HepG2 (cell line): Measurements from ENCODE around the gene NRN1L. TPM values are rescaled to one million over a fixed set of nuclear protein-coding genes. Genes with fewer than 3 reads are reported as not detected.
A peak's percentile ranks its signal among the peaks of the same experiment; 100 is the strongest.

ENCODE experiments used
- AHR ChIP-seq: IDR thresholded peaks from 2 replicates; pipeline ENCODE4 v1.6.1; 2018; ENCODE audit warnings: missing genetic modification reagents, missing compliant biosample characterization
- BHLHE40 ChIP-seq: IDR thresholded peaks from 2 replicates; pipeline ENCODE4 v1.6.1; 2011; ENCODE audit warnings: low read length, improper control_type of control experiment
- CEBPB ChIP-seq: IDR thresholded peaks from 2 replicates; pipeline ENCODE4 v1.6.1; 2011; ENCODE audit warnings: low read depth, low read length, improper control_type of control experiment, borderline replicate concordance
- LCORL ChIP-seq, 2 experiments: fragments of 450-650 bp in 1 of 2; sonication (generic) in 1 of 2; formaldehyde crosslinking in 1 of 2; IDR thresholded peaks; 2 replicates each; pipeline versions ENCODE4 v1.5.0 to v1.6.1; 2017 to 2020; ENCODE audit warnings: antibody characterized with exemption in 1 of 2, missing genetic modification reagents in 1 of 2
- MAF1 ChIP-seq: sonication (generic); formaldehyde crosslinking; IDR thresholded peaks from 2 replicates; pipeline ENCODE4 v1.5.0; 2020; ENCODE audit warnings: missing genetic modification reagents, borderline replicate concordance
- ONECUT2 ChIP-seq: sonication (generic); formaldehyde crosslinking; IDR thresholded peaks from 2 replicates; pipeline ENCODE4 v1.4.0; 2020; ENCODE audit warnings: missing genetic modification reagents
- PHF21A ChIP-seq: sonication (generic); formaldehyde crosslinking; IDR thresholded peaks from 2 replicates; pipeline ENCODE4 v1.5.0; 2020; ENCODE audit warnings: mild to moderate bottlenecking, missing genetic modification reagents
- RAD21 ChIP-seq: fragments of 450-650 bp; formaldehyde crosslinking; IDR thresholded peaks from 2 replicates; pipeline ENCODE4 v1.5.0; 2020; ENCODE audit warnings: mild to moderate bottlenecking
- SRSF4 ChIP-seq: fragments of 200-400 bp; formaldehyde crosslinking; IDR thresholded peaks from one replicate; pipeline ENCODE4 v1.6.1; 2018; ENCODE audit warnings: mild to moderate bottlenecking, low read depth, low read length, moderate library complexity; ENCODE audit not compliant: poor library complexity, severe bottlenecking
- ZBTB38 ChIP-seq: sonication (generic); formaldehyde crosslinking; IDR thresholded peaks from 2 replicates; pipeline ENCODE4 v1.5.1; 2020; ENCODE audit warnings: mild to moderate bottlenecking, missing genetic modification reagents
- ZEB1 ChIP-seq: IDR thresholded peaks from 2 replicates; pipeline ENCODE4 v1.6.1; 2012; ENCODE audit warnings: mild to moderate bottlenecking, low read depth, inconsistent platforms; ENCODE audit not compliant: insufficient replicate concordance
- ZNF382 ChIP-seq: sonication (generic); formaldehyde crosslinking; IDR thresholded peaks from 2 replicates; pipeline ENCODE4 v1.5.0; 2020; ENCODE audit warnings: missing genetic modification reagents, mild to moderate bottlenecking, borderline replicate concordance
- ZNF891 ChIP-seq: sonication (generic); formaldehyde crosslinking; IDR thresholded peaks from 2 replicates; pipeline ENCODE4 v1.5.0; 2020; ENCODE audit warnings: mild to moderate bottlenecking, missing genetic modification reagents
- polyA plus RNA-seq, 8 experiments: library from polyadenylated mRNA; depleted of rRNA in 3 of 8; stranded (reverse) in 7 of 8; unstranded in 1 of 8; fragments of >200 nt; fragmentation: Illumina TruSeq in 4 of 8; extraction: Trizol in 4 of 8; gene quantifications; 2 replicates each; pipeline versions ENCODE4 v1.2.1 to v1.2.3, GENCODE V29; 2011 to 2016; ENCODE audit warnings: low read depth in 4 of 8, missing spikeins in 1 of 8, mixed read lengths in 1 of 8; ENCODE audit not compliant: insufficient read depth in 1 of 8
- total RNA-seq, 5 experiments: library from RNA; depleted of rRNA; stranded (reverse); fragments of >200 nt; fragmentation: Illumina TruSeq; extraction: Trizol; gene quantifications; 2 replicates each; pipeline ENCODE4 v1.2.3, GENCODE V29; 2016; ENCODE audit warnings: low read depth in 1 of 5
- TF ChIP-seq, protein P1 (sequence below): sonication (generic); IDR thresholded peaks from 2 replicates; pipeline ENCODE4 v1.6.1; 2016; ENCODE audit warnings: low read depth, borderline replicate concordance
- TF ChIP-seq, protein P2 (sequence below): sonication (generic); formaldehyde crosslinking; IDR thresholded peaks from 2 replicates; pipeline ENCODE4 v1.4.0; 2020; ENCODE audit warnings: mild to moderate bottlenecking, missing genetic modification reagents
- TF ChIP-seq, protein P3 (sequence below): sonication (generic); formaldehyde crosslinking; IDR thresholded peaks from 2 replicates; pipeline ENCODE4 v1.4.0; 2020; ENCODE audit warnings: missing genetic modification reagents
- TF ChIP-seq, protein P4 (sequence below): conservative IDR thresholded peaks from 2 replicates; pipeline ENCODE4 v1.6.1; 2018; ENCODE audit warnings: missing genetic modification reagents
- TF ChIP-seq, protein P5 (sequence below): sonication (generic); formaldehyde crosslinking; IDR thresholded peaks from 2 replicates; pipeline ENCODE4 v1.8.0; 2022; ENCODE audit warnings: missing genetic modification reagents, low read depth, mild to moderate bottlenecking, borderline replicate concordance
- TF ChIP-seq, protein P6 (sequence below): sonication (generic); formaldehyde crosslinking; IDR thresholded peaks from 2 replicates; pipeline ENCODE4 v1.4.0; 2020; ENCODE audit warnings: missing genetic modification reagents; ENCODE audit errors: not compliant biosample characterization
- TF ChIP-seq, protein P7 (sequence below): IDR thresholded peaks from 2 replicates; pipeline ENCODE4 v1.6.1; 2016; ENCODE audit warnings: mild to moderate bottlenecking, missing biosample characterization, missing genetic modification reagents
- TF ChIP-seq, protein P8 (sequence below): sonication (generic); formaldehyde crosslinking; IDR thresholded peaks from 2 replicates; pipeline ENCODE4 v1.5.0; 2020; ENCODE audit warnings: missing genetic modification reagents

Gene NRN1L
- total and polyA plus RNA-seq, 2 of the 13 experiments (the other 11 are each of a cell fraction or from before 2014, with no cell fraction given): 0.53 to 1.2 TPM

DNA sequence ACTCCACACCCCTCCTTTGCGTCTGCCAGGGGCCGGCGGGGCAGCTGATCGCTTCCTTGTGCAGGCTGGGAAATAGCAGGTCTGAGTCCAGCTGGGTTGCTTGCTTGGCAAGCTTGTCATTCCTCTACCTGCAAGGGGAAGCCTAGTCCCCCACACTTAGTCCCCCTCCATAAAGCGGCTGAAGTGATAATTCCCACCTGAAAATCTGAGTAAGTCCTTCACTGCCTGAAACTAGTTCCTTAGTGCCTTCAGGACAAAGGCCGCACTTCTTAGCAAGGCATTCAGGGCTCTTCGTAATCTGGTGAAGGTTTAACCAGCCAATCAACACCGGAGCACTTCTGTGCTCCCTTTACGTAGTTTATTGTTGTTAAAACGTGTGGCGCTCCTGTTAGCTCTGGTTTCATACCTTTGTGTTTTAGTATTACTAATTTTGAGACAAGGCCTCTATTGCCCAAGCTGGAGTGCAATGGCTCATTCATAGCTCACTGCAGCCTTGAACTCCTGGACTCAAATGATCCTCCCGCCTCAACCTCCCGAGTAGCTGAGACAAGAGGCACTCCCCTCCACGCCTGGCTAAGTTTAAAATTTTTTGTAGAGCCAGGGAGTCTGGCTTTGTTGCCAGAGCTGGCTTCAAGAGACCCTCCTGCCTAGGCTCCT lies 9.2 kb downstream of the NRN1L start (continued):
- no peak; the same call in 1 of the 2 replicates for TF ChIP-seq ZNF891 (CRISPR knock-in tag)
- TF ChIP-seq, protein P1, sequence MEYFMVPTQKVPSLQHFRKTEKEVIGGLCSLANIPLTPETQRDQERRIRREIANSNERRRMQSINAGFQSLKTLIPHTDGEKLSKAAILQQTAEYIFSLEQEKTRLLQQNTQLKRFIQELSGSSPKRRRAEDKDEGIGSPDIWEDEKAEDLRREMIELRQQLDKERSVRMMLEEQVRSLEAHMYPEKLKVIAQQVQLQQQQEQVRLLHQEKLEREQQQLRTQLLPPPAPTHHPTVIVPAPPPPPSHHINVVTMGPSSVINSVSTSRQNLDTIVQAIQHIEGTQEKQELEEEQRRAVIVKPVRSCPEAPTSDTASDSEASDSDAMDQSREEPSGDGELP: peak; percentile 61; the same call in 1 of the 2 replicates
- TF ChIP-seq MAF1 (CRISPR knock-in tag): 0 out of 2 replicates have a peak, but pooled peaks have one; percentile 1
- no peak for TF ChIP-seq SRSF4
- TF ChIP-seq, protein P2, sequence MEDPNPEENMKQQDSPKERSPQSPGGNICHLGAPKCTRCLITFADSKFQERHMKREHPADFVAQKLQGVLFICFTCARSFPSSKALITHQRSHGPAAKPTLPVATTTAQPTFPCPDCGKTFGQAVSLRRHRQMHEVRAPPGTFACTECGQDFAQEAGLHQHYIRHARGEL (CRISPR knock-in tag): 0 out of 2 replicates have a peak, but pooled peaks have one; percentile 10
- 0 out of 2 replicates have a peak, but pooled peaks have one; percentile 36 for TF ChIP-seq PHF21A (CRISPR knock-in tag)
- TF ChIP-seq BHLHE40: no peak
- TF ChIP-seq, protein P3, sequence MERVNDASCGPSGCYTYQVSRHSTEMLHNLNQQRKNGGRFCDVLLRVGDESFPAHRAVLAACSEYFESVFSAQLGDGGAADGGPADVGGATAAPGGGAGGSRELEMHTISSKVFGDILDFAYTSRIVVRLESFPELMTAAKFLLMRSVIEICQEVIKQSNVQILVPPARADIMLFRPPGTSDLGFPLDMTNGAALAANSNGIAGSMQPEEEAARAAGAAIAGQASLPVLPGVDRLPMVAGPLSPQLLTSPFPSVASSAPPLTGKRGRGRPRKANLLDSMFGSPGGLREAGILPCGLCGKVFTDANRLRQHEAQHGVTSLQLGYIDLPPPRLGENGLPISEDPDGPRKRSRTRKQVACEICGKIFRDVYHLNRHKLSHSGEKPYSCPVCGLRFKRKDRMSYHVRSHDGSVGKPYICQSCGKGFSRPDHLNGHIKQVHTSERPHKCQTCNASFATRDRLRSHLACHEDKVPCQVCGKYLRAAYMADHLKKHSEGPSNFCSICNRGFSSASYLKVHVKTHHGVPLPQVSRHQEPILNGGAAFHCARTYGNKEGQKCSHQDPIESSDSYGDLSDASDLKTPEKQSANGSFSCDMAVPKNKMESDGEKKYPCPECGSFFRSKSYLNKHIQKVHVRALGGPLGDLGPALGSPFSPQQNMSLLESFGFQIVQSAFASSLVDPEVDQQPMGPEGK: no peak
- no peak for TF ChIP-seq LCORL (IDR thresholded peaks at IDR 0.05)
- peak; percentile 65; the same call in 1 of the 2 replicates for TF ChIP-seq LCORL (CRISPR knock-in tag; IDR thresholded peaks at IDR 0.05)
- TF ChIP-seq, protein P4, sequence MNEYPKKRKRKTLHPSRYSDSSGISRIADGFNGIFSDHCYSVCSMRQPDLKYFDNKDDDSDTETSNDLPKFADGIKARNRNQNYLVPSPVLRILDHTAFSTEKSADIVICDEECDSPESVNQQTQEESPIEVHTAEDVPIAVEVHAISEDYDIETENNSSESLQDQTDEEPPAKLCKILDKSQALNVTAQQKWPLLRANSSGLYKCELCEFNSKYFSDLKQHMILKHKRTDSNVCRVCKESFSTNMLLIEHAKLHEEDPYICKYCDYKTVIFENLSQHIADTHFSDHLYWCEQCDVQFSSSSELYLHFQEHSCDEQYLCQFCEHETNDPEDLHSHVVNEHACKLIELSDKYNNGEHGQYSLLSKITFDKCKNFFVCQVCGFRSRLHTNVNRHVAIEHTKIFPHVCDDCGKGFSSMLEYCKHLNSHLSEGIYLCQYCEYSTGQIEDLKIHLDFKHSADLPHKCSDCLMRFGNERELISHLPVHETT: no peak
- no peak for TF ChIP-seq ONECUT2
- TF ChIP-seq CEBPB: peak; percentile 60; the same call in 1 of the 2 replicates
- no peak for TF ChIP-seq ZBTB38 (CRISPR knock-in tag)
- TF ChIP-seq RAD21 (CRISPR knock-in tag): no peak
- TF ChIP-seq ZEB1: no peak
- TF ChIP-seq, protein P5, sequence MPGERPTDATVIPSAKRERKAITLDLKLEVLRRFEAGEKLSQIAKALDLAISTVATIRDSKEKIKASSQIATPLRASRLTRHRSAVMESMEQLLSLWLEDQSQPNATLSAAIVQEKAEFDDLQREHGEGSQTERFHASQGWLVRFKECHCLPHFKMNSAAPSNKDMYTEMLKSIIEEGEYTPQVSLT (CRISPR knock-in tag): no peak
- TF ChIP-seq, protein P6, sequence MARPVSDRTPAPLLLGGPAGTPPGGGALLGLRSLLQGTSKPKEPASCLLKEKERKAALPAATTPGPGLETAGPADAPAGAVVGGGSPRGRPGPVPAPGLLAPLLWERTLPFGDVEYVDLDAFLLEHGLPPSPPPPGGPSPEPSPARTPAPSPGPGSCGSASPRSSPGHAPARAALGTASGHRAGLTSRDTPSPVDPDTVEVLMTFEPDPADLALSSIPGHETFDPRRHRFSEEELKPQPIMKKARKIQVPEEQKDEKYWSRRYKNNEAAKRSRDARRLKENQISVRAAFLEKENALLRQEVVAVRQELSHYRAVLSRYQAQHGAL (CRISPR knock-in tag): no peak
- TF ChIP-seq, protein P7, sequence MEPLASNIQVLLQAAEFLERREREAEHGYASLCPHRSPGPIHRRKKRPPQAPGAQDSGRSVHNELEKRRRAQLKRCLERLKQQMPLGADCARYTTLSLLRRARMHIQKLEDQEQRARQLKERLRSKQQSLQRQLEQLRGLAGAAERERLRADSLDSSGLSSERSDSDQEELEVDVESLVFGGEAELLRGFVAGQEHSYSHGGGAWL (CRISPR knock-in tag): 0 out of 2 replicates have a peak, but pooled peaks have one; percentile 11
- TF ChIP-seq AHR (CRISPR knock-in tag): no peak
- TF ChIP-seq ZNF382: no peak
- TF ChIP-seq, protein P8, sequence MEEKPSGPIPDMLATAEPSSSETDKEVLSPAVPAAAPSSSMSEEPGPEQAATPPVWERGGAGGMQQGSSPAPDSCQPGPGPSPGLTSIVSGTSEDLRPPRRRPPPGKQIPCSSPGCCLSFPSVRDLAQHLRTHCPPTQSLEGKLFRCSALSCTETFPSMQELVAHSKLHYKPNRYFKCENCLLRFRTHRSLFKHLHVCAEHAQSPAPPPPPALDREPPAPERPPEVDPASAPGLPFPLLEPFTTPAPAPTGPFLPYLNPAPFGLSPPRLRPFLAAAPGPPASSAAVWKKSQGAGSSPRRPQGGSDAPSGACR (CRISPR knock-in tag): no peak
